HEK293 (cell line): ENCODE results near the gene C2orf76.

Source experiments
- CTCF ChIP-seq: fragments of 450-650 bp; formaldehyde crosslinking; IDR thresholded peaks from 2 replicates; pipeline ENCODE4 v1.5.1; 2016; ENCODE audit warnings: missing biosample characterization, missing genetic modification characterization
- TSHZ1 ChIP-seq: fragments of 450-650 bp; formaldehyde crosslinking; IDR thresholded peaks from 2 replicates; pipeline ENCODE4 v1.5.1; 2016; ENCODE audit warnings: missing biosample characterization, missing genetic modification characterization, borderline replicate concordance
- ZNF311 ChIP-seq: fragments of 450-650 bp; formaldehyde crosslinking; IDR thresholded peaks from 2 replicates; pipeline ENCODE4 v1.5.1; 2017; ENCODE audit warnings: missing biosample characterization, missing genetic modification characterization, borderline replicate concordance
- ZSCAN18 ChIP-seq: fragments of 450-650 bp; formaldehyde crosslinking; IDR thresholded peaks from 2 replicates; pipeline ENCODE4 v1.5.1; 2016; ENCODE audit warnings: missing biosample characterization, missing genetic modification characterization

GRCh38 chr2:119367472-119368099 is 952 bp upstream of the C2orf76 start:
- TF ChIP-seq ZSCAN18 (tag by site-specific recombination) (no peak), ZNF311 (tag by site-specific recombination) (no peak), CTCF (no peak), TSHZ1 (tag by site-specific recombination) (no peak)
